ENCODE results near the gene SLC2A13.
A peak's percentile ranks its signal among the peaks of the same experiment; 100 is the strongest.
"Not testable (repeated sequence)": the region's sequence is repeated elsewhere in the genome, so short reads cannot be mapped to it uniquely, and the experiment has no call there.

The SLC2A13 gene

DNA sequence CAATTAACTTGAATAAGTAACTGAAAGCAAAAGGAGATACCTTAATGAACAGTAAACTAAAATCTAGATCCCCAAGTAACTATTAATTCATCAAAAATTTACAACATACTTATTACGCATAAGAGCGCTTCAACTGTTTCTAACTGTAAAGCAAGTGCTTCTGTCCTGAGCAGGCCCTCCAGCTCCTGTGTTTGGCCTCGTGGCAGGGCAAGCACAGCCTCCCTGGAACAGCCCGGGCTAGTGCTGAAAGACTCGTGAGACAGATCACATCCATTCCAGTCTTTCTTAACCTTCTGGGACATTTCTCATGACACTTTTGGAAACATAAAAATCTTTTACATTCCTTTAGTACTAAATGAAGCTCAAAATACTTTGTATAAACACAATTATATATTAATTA is 307.5 kb downstream of the SLC2A13 start:
- DNase-seq, result no peak

DNA sequence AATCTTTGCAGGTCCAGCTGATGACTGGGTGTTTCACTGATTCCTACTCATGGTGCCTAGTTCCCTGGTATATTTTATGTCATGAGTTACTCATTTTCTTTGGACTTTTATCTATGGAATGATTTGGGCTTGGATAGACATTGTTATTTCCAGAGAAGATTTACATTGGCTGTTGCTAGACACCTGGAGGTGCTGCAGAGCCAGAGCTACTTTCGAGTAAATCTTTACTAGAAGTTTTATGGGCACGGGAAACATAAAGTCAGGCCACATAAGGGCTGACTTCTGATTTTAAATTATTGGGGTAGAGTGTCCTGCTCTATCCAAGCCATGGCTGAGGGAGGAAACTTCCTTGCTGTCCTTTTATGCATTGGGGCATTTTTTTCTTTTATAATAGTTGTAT is 310.4 kb downstream of the SLC2A13 start:
- no peak for DNase-seq

DNA sequence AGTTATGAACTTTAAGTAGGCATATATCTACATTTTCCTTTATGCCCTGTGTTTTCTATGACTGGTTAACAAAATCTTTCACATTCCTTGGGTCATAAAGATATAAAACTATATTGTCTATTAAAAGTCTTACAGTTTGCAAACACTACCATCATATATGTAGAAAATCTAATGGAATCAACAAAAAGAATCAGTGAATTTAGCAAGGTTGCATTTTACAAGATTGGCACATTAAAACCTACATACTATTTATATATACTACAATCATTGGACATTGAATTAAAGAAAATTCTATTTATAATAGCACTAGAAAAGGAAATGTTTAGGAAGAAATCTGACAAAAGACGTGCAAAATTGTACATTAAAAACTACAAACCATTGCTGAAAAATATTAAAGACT is 312.9 kb downstream of the SLC2A13 start:
- DNase-seq, result no peak

DNA sequence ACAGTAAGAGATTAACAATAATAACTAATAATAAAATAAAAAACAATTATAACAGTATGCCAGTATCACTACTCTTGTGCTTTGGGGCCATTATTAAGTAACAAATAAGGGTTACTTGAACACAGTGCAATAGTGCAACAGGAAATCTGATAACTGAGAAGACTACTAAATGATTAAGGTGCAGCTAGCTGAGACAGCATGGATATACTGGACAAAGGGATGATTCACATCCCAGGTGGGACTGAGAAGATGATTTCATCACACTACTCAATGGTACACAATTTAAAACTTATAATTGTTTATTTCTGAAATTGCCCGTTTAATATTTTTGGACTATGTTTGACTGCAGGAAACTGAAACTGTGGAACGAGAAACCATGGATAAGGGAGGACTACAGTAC is 317.6 kb downstream of the SLC2A13 start:
- DNase-seq, result no peak

DNA sequence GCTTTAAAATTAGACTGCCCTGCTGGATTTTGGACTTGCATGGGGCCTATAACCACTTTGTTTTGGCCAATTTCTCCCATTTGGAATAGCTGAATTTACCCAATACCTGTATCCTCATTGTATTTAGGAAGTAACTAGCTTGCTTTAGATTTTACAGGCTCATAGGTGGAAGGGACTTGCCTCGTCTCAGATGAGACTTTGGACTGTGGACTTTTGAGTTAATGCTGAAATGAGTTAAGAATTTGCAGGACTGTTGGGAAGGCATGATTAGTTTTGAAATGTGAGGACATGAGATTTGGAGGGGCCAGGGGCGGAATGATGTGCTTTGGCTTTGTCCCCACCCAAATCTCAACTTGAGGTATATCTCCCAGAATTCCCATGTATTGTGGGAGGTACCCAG is 320.1 kb downstream of the SLC2A13 start:
- DNase-seq, result not testable (repeated sequence)

DNA sequence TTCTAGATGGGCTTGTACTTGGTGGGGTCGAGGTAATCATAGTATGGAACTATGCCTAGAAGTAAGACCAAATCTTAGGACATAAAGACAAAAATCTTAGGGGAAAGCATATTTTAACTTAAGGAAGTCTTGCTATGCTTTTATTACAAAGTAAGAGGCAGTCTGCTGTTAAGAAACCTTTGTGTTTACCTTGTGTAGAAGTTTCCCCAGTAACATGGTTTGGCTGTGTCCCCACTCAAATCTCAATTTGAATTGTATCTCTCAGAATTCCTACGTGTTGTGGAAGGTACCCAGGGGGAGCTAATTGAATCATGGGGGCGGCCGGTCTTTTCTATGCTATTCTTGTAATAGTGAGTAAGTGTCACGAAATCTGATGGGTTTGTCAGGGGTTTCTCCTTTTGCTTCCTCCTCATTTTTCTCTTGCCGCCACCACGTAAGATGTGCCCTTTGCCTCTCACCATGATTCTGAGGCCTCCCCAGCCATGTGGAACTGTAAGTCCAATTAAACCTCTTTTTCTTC is 323.8 kb downstream of the SLC2A13 start:
- no peak for DNase-seq

DNA sequence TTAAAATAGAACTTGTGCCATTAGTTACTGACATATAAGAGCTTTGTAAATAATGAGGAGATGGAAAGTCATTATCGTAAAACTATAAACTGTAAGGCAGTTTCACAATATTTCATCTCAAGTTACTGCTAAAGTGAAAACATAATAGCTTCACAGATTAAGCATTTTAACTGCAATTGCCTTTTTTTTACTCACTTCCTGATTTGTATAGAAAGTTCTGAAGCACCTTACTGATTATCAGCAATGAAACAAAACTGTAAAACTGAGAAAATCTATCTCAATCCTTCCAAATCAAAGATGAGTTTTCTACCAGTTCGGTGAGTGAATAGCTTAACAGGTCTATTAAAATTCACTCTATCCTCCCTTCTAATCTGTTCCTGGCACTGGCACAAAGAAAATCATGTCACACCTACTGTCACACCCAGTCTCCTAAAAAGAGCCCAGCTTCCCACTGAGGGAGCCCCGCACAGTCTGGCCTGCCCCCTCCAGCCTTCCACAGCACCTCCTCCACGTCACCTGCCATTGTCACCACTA is 324.9 kb downstream of the SLC2A13 start:
- DNase-seq, result no peak

DNA sequence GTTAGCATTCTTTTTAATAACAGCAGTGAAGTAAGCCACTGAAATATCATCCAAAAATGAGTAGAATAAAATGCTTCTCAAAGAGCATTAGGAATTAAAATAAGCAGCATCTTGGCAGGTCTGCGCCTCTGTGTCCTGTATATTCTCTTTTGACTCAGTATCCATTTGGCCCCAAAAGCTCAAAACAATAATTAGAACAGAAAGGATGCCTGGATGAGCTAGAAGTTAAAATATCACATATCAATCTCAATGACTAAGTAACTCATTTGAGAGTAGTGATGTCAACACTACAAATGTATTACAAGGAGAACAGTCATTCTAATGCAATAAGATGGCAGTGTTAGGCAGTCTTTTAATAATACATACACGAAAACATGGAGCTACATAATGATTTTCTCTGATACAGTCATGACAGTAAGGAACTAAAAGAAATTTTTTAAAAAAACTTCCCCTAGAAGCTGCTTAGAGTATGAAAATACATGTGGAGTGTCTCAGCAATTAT is 325.4 kb downstream of the SLC2A13 start:
- no peak for DNase-seq

DNA sequence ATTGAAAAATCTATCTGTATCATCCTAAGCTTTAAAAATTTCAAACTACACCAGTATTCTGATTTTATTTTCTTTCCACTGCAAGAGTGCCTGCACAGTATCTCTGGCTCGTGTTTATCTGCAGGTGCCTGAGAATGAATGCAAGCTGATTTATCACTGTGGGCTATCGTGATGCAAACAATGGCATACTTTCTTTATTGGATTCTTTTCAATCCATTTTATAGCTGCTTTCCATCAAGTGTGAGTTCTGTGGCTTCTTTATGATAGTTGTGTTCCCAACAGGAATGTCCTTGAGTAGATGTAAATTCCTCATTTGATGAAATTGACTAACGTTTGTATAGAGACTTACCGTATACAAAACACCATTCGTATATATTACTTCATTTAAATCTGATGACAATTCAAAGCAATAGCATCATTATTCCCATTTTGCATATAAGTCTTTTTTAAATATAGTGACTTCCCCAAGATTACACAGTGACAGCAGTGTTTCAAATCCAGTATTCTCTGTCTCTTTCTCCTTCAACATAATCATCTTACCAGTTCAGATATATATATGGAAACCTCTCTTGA is 326.0 kb downstream of the SLC2A13 start:
- DNase-seq, result no peak

DNA sequence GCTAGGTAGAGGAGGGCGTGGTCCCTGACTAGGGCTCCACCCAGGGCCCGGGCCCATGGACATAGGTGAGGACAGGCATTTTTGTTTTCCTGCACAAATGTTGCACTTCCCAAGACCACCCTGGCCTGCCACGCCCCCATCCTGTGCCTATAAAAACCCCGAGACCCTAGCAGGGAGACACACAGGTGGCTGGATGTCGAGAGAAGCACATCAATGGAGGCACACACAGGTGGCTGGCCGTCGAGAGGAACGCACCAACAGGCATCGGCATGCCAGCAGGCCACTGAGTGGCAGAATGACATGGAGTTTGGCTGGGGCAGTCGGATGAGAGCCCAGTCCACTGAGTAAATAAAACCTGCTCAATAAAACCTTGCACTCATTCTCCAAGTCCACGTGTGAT is 328.4 kb downstream of the SLC2A13 start:
- no peak for DNase-seq

DNA sequence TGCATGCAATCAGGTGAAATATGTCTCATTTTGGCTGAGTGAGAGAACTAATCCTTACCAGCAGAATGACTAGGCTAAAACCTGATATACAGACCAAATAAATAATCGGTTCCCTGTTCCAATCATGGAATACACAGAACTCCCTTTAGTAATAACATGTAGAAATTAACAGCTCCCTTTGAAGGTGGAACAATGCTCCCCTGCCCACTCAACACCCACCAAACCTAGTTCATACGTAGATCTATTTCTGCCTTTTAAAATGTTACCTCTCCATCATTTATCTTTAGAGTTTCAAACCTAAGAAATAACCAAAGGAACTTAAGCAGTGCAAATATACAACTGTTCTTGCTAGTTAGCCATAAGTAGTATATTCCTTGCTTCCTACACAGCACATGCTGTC is 332.6 kb downstream of the SLC2A13 start:
- DNase-seq, result no peak

DNA sequence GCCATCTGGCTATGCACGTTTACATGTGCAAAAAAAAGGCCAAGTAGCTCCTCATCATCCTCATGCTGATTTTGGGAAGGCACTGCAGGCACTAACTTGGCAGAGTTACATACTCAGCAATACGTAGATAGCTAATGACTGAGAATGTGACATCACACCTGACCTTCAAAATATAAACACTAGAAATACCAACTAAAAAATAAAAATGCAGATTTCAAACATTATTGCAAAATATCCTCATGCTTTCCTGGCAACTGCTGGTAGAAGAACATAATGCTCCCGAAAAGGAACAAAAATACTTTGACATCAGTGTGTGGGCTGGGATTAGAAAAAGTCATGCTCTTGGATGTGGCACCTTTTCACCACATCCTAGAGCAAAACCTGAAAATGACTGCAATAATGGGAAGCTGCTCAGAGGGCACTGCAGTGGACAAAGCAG is 333.0 kb downstream of the SLC2A13 start:
- DNase-seq, result no peak

DNA sequence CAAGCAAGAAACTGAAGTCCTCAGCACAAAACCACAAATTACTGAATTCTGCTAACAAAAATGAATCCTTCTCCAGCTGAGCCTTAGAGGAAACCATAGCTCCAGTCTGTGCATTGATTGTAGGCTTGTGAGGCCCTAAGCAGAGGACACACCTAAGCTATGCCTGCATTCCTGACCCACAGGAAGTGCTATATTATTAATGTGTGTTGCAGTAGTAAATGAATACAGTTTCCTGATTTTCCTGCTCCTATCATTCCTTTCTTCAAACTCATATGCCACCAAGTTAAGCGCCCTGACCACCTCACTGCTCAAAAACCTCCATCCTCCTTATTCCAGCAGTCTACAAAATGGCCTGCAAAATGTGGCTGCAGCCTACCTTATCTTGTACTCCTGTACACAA is 334.4 kb downstream of the SLC2A13 start:
- DNase-seq, result no peak

DNA sequence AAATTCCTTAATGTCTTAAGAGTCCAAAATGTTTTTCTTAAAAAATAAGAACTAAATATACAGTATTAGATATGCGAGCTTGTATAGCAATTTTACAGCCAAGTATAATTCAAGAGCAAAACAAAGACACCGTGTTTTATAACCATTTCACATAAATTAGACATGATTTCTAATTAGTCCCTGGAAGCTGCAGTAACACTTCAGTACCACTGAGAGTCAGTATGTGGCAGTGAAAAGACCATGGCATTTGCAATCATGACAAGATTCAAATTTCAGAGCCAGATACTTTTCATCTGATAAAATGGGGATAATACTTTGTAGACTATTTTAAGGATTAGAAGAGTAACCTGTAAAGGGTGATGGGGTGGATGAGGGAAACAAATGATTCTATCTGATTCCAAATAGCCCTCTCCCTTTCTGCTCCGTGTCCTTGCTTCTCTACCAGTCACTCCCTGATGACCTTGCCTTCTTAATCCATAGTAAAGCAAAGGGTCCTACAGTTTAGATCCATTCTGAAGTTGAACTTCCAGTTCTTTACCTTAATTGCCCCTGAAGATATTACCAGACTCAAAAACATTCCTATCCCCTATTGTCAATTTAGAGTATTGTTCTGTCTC is 340.8 kb downstream of the SLC2A13 start:
- peak; percentile 36 for DNase-seq

DNA sequence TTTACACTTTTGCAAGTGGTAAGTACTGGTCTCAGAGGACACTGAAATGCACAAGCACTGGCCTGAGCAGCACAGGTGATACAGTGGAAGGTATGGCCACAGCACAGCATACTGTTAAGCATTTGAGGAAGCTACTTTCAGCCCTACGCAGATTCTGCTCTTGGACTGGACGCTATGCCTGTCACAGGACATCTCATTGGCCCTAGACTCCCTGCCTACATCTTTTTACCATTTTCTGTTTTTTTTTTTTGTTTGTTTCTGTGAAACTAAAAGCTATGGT is 342.1 kb downstream of the SLC2A13 start:
- no peak for DNase-seq

DNA sequence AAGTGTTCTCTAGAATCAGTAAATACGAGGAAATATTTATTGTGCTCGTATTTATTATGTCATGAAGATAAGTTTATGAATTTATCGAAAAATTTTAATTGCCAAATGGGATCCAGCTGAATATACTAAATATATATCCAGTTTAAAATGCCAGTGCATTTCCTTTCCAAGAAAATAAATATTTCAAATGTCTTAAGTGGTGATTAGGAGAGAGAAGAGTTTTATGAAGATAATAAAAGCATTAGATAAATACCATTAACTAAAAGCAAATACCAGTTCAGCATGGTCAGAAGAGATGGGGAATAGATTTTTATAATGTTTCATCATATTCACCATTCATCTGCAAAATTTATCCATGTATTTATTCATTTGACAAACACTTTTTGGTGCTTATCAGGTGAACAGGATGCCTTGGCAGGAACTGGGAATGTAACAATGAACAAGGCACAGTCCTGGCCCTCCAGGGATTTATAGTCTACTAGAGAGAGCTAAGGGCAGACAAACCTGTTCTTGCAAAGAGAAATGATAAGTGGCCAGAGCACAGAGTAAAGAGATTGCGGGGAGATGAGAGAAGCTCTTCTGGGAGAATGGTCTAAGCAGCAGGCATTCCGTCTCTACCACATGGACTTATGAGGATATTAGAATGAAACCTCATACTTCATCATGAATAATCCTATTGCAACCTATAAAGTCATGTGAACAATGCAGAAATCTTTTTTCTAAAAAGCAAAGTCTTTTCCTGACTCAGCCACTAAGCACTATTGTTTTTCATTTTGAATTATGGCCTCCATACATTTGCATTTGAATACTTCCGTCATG is 342.6 kb downstream of the SLC2A13 start:
- no peak for DNase-seq

DNA sequence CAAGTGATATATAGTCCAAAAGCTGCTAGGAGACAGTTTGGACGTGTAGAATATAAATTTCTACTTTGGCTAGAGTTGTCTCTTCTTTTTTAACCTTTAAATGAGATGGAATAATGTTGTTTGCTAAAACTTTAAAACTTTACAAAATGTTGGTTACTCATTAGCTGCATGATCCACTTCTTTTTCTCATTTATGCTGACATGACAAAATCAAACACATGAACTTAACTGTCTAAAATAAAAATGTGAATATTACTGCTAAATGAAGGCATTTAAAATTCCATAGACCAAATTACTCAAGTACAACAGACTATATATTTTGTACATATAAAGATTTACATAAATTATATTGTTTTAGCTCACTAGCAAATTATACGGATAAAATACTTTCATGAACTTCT is 350.4 kb downstream of the SLC2A13 start:
- DNase-seq, result no peak

DNA sequence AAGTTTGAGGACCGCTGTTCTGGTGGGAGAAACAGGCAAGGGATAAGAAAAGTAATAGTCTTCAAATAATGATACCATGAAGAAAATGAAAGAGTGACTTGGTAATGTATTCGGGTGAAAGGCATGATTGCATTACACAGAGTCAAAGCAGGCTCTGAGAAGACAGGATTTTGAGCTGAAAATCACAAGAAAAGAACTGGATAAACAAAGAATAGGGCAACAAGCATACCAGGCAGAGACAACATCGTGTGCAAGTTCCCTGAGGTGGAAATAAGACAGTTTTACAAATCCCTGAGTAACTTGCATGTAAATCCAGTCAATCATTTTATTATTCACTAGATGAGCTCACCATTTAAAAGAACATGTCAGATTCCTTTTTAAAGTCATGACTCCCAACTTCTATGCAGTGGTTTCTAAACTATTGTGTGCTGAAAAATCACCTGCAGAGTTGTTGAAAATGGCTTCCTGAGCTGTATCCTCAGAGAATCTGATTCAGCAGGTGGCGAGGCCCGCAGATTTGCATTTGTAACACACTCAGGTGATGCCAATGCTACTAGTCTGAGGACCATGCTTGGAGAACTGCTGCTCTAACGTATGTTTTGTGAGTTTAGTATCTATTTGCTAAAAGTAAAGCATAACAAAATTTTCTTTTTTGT is 353.3 kb downstream of the SLC2A13 start:
- DNase-seq, result no peak

DNA sequence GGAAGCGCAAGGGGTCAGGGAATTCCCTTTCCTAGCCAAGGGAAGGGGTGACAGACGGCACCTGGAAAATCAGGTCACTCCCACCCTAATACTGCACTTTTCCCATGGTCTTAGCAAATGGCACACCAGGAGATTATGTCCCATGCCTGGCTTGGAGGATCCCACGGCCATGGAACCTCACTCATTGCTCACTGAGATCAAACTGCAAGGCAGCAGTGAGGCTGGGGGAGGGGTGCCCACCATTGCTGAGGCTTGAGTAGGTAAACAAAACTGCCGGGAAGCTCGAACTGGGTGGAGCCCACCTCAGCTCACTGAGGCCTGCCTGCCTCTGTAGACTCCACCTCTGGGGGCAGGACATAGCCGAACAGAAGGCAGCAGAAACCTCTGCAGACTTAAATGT is 359.7 kb downstream of the SLC2A13 start:
- DNase-seq, result not testable (repeated sequence)

DNA sequence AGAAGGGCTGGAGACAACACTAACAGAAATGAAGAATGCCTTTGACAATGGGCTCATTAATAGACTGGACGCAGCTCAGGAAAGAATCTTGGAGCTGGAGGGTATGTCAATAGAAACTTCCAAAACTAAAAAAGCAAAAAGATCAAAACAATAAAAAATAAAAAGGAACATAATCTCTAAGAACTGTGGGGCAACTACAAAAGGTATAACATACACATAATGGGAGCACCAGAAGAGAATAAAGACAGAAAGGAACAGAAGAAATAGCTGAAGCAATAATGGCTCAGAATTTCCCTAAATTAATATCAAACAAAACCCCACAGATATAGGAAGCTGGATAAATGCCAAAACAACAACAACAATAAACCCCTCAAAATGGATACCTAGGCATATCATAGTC is 362.2 kb downstream of the SLC2A13 start:
- no peak for DNase-seq

DNA sequence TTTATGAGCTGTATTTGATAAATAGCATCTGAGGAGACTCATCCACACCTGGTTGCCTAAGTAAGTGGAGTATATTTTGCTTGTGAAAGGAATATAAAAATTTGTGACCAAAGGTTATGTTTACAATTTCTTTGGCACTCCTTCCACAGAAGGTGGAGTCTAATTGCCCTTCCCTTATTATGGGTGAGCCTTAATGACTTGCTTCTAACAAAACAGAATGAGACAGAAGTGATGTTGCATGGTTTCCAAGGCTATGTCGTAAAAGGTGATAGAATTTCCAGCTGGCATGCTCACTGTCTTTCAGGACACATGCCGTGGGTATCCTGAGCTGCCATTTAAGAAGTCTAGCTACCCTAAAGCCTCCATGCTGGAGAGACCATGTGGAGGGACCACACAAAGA is 369.5 kb downstream of the SLC2A13 start:
- no peak for DNase-seq

DNA sequence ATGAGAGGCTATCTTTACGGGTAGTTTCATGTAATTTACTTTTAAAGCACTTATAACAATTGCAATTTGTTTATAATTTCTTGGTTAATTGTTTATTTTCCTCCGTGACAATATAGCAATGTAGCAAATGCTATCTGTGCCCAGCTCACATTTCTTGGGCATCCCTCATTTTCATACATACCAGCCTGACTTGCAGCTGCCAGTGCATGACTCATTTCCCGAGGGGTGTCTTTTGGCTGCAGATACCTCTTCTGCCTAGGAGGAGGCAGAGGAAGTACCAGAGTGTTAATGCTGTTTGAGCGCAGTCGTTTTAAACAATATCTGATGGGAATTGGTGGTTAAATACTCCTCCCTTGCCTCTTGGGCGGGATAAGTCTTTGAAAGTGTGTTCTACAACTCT is 382.1 kb downstream of the SLC2A13 start:
- DNase-seq, result no peak

DNA sequence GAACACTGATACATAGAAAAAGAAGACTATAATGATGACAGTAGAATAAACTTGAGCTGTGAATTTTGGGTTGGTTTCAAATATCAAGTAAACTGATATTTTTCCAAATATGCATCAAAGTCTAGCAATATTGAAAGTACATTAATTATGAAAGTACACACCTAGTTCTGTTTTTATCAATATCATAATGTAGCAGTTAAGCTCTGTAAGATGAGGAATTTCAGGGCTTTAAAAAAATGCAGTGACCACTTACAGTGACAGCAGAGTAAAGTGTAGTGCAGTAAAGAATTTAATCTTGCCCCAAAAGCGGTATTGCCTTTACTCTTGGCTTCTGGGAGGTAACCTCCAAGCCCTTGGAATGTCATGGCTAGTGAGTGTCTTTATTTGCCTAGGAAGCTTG is 383.4 kb downstream of the SLC2A13 start:
- no peak for DNase-seq

Data from RPMI8226 (cell line).